Measurements from ENCODE around the gene PKMYT1. TPM values are rescaled to one million over a fixed set of nuclear protein-coding genes. Genes with fewer than 3 reads are reported as not detected.

PKMYT1 gene
- total RNA-seq, 4 donors from 2014 or later: 1.6 to 1.7 TPM; not detected in 2

DNA sequence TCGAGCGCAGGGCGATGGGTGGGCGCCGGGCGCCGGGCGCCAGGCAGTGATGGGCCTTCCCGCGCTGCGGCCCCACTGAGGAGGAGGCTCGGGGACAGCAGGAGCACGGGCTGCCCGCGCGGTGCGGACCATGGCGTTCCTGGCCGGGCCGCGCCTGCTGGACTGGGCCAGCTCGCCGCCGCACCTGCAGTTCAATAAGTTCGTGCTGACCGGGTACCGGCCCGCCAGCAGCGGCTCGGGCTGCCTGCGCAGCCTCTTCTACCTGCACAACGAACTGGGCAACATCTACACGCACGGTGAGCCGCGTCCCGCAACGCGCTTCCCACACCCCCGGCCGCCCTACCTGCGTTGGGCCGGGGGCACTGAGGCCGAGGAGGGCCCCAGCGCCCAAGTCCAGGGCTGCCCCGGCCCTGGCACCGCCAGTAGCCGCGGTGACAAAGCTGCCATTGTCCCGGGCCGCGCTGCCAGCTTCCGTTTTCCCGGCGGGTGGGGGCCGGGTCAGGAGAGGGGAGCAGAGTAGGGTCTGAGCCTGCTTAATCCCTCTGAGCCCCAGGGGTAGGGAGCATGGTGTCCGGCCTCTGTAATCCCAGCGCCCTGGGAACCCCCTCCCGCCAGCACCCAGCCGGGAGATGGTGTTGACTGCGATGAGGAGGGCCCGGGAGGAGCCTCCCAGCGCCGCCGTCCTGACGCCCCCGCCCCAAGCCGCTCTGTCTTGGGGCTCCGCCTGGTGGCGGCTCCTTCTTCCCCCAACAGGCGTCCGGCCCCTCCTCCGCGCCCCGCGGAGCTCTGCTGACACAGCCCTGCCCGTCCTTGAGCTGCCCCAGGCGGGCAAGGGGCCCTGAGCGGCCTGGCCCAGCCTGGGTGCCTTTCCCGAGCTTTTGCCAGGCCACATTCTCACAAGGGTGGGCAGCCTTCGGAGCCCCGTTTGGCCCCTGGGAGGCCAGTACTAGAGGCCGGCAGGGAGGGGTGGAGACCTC lies 10.4 kb downstream of the PKMYT1 start:
- Histone ChIP-seq H3K4me1 (peaks cover 0 to 58% (median 19%) of the 10 kb centered on the region in 3 donors), H3K27ac (peak overlapping the region in 3 of 4 donors; percentile 41 to 70 (median 55)), H3K4me3 (peak overlapping the region; percentile 36 to 79), H3K9me3 (no peaks in the 10 kb centered on the region), H3K36me3 (no peaks in the 10 kb centered on the region), H3K27me3 (peaks cover 54% of the 10 kb centered on the region)
- ATAC-seq: peak; percentile 27
- WGBS, 2 donors (ENCODE audit: low coverage in 1 of 2): no CpG with 5 or more reads among the region's 83 CpGs
- no peak for TF ChIP-seq POLR2AphosphoS5 (IDR thresholded peaks at IDR 0.05)
- TF ChIP-seq POLR2A (IDR thresholded peaks at IDR 0.05): no peak
- no peak for TF ChIP-seq EP300 (IDR thresholded peaks at IDR 0.05)
- TF ChIP-seq CTCF (IDR thresholded peaks at IDR 0.05): peak in 2 of 4 experiments; percentile 37 to 48

DNA sequence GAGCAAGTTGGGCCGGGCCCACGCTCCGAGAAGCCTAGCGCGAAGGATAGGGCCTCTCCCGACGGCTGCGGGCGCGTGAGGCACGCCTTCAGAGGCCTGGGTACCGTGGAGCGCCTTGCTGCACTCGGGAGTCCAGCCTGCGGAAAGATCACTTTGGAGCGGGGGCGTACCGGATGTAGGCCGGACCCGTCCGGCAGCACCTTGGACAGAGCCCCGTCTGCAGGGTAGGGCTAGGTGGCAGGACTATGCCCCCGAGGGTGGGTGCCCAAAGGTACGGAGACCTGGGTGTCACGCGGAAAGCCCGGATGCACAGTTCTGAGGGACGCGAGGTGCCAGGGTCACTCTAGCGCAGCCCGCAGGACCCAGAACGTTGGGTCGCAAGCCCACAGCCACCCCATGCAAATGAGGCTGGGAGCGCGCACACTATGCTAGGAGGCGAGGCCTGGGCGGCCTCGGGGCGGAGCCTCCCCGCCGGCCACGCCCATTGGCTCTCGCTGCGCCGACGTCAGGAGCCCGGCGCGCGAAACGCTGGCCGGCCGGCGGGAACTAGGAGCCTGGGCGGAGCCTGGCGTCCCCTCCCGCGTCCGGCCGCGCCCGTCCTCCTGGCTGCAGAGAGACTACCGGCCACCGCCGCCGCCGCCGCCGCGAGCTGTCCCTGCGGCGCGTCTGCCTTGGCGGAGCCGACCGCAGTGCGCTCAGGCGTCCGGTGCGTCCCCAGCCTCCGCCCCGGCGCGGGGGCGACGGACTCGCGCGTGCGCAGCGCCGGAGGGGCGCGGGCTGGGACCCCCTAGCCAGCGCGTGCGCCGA lies 11.3 kb downstream of the PKMYT1 start, which contains the start of gene PAQR4:
Gene PAQR4 (plus strand): TSS at position 611 of the 807 bp plus-strand sequence. CDS start 327 bp downstream, outside the sequence.
- Histone ChIP-seq H3K27ac (peak within 1 kb of the TSS in 3 of 4 donors; percentile 41 to 70 (median 55)), H3K36me3 (no peaks in the 10 kb centered on the region), H3K9me3 (no peaks in the 10 kb centered on the region), H3K4me1 (peaks cover 1 to 67% (median 28%) of the 10 kb centered on the region in 3 donors), H3K27me3 (peaks cover 63% of the 10 kb centered on the region), H3K4me3 (peak within 1 kb of the TSS; percentile 36 to 79)
- TF ChIP-seq CTCF (IDR thresholded peaks at IDR 0.05): peak in 2 of 4 experiments; percentile 9 to 25
- no peak for TF ChIP-seq POLR2A (IDR thresholded peaks at IDR 0.05)
- WGBS, 2 donors (ENCODE audit: low coverage in 1 of 2): no CpG with 5 or more reads among the region's 98 CpGs
- peak; percentile 95 for ATAC-seq

GRCh38 chr16:2968368-2968737 lies 11.9 kb downstream of the PKMYT1 start:
- no peak for ATAC-seq
- TF ChIP-seq EP300 (IDR thresholded peaks at IDR 0.05) (no peak), CTCF (IDR thresholded peaks at IDR 0.05) (no peak), POLR2A (IDR thresholded peaks at IDR 0.05) (no peak), POLR2AphosphoS5 (IDR thresholded peaks at IDR 0.05) (no peak)
- WGBS, 2 donors (ENCODE audit: low coverage in 1 of 2): 10 to 20% methylated on average over 2 to 15 of the region's 18 CpGs
- Histone ChIP-seq H3K27me3 (peaks cover 69% of the 10 kb centered on the region), H3K27ac (no peak overlapping the region), H3K36me3 (no peaks in the 10 kb centered on the region), H3K4me3 (peak overlapping the region in 1 of 2 donors; percentile 79), H3K4me1 (peaks cover 5 to 72% (median 34%) of the 10 kb centered on the region in 3 donors), H3K9me3 (no peaks in the 10 kb centered on the region)

GRCh38 chr16:2967721-2968161 lies 12.5 kb downstream of the PKMYT1 start:
- H3K27ac ChIP-seq: no peak overlapping the region
- peaks cover 7 to 79% (median 39%) of the 10 kb centered on the region in 3 donors for H3K4me1 ChIP-seq
- H3K4me3 ChIP-seq: no peak overlapping the region
- H3K27me3 ChIP-seq: peaks cover 75% of the 10 kb centered on the region
- no peaks in the 10 kb centered on the region for H3K36me3 ChIP-seq
- 40 to 60% methylated on average over 2 to 3 of the region's 33 CpGs for WGBS, 2 donors (ENCODE audit: low coverage in 1 of 2)
- no peaks in the 10 kb centered on the region for H3K9me3 ChIP-seq
- ATAC-seq: no peak
- TF ChIP-seq EP300 (IDR thresholded peaks at IDR 0.05) (no peak), CTCF (IDR thresholded peaks at IDR 0.05) (no peak), POLR2AphosphoS5 (IDR thresholded peaks at IDR 0.05) (no peak), POLR2A (IDR thresholded peaks at IDR 0.05) (no peak)

All from gastroesophageal sphincter (tissue), 4 donors.